ENCODE data around the gene RTL1.

DNA sequence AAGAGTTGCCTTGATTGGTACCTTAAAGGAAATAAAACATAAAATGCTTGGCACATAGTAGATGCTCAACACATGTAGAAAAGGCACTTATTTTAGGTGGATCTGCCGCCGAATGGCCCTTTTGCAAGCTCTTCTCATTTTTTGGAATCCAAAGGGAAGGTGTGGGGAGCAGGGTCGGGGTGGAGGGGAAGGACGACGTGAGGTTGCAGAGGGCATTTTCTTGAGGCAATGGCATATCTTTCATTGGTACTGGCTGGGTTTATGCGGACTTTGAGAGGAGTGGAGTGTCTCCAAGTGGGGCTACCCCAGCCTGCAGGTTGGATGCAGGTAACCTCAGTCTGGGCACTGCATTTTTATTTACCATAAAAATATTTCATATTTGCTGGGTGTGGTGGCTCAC, 8.1 kb downstream of the RTL1 start:
- TF ChIP-seq GATA2 (IDR thresholded peaks at IDR 0.05; ENCODE audit: low read depth, low read length) = no peak
- TF ChIP-seq GATA3 (IDR thresholded peaks at IDR 0.05; ENCODE audit: low read depth, low read length) = no peak

Data from SH-SY5Y (cell line).